HG03025 (cell line): ENCODE measurements around the gene SUV39H1.
"Not testable (repeated sequence)": the region's sequence is repeated elsewhere in the genome, so short reads cannot be mapped to it uniquely, and the experiment has no call there.

Experiments used
- ATAC-seq: cut with Tn5 transposase; IDR thresholded peaks from one replicate; pipeline ENCODE4 v1.9.1; 2021; ENCODE audit warnings: mild to moderate bottlenecking, moderate library complexity; ENCODE audit not compliant: unreplicated experiment, low FRiP score

Gene SUV39H1

GRCh38 chrX:48696301-48696908, at the start of gene SUV39H1:
Gene SUV39H1 (plus strand): TSS chrX:48696734. CDS start chrX:48696785, 51 bp downstream.
- ATAC-seq = peak; percentile 72

GRCh38 chrX:48648336-48648751, 48.2 kb upstream of the SUV39H1 start:
- no peak for ATAC-seq

- ATAC-seq = no peak
These were observed 47.4 kb upstream of the SUV39H1 start for GRCh38 chrX:48649102-48649501.

- ATAC-seq = not testable (repeated sequence)
These were observed 44.4 kb upstream of the SUV39H1 start for GRCh38 chrX:48652055-48652579.

GRCh38 chrX:48654746-48655145, 41.8 kb upstream of the SUV39H1 start:
- not testable (repeated sequence) for ATAC-seq

- ATAC-seq = not testable (repeated sequence)
These were observed 36.8 kb upstream of the SUV39H1 start for GRCh38 chrX:48659686-48660085.

- no peak for ATAC-seq
These were observed 33.3 kb upstream of the SUV39H1 start for GRCh38 chrX:48663241-48663640.

- no peak for ATAC-seq
These were observed 32.4 kb upstream of the SUV39H1 start for GRCh38 chrX:48664156-48664555.

- ATAC-seq = no peak
These were observed 30.5 kb upstream of the SUV39H1 start for GRCh38 chrX:48665991-48666390.

- ATAC-seq = no peak
These were observed 29.9 kb upstream of the SUV39H1 start for GRCh38 chrX:48666649-48667048.

- no peak for ATAC-seq
These were observed 29.0 kb upstream of the SUV39H1 start for GRCh38 chrX:48667509-48667908.

- not testable (repeated sequence) for ATAC-seq
These were observed 28.3 kb upstream of the SUV39H1 start for GRCh38 chrX:48668187-48668586.

GRCh38 chrX:48676106-48676892, 20.2 kb upstream of the SUV39H1 start:
- peak; percentile 81 for ATAC-seq

GRCh38 chrX:48676893-48677270, 19.7 kb upstream of the SUV39H1 start:
- peak; percentile 18 for ATAC-seq

GRCh38 chrX:48677516-48677915, 19.0 kb upstream of the SUV39H1 start:
- no peak for ATAC-seq

- ATAC-seq = not testable (repeated sequence)
These were observed 16.1 kb upstream of the SUV39H1 start for GRCh38 chrX:48680467-48680866.

- not testable (repeated sequence) for ATAC-seq
These were observed 15.6 kb upstream of the SUV39H1 start for GRCh38 chrX:48680925-48681324.

- ATAC-seq = no peak
These were observed 14.9 kb upstream of the SUV39H1 start for GRCh38 chrX:48681539-48682183.

- ATAC-seq = not testable (repeated sequence)
These were observed 13.7 kb upstream of the SUV39H1 start for GRCh38 chrX:48682795-48683194.

GRCh38 chrX:48683411-48683982, 13.0 kb upstream of the SUV39H1 start, which contains the start of gene WAS:
Gene WAS (plus strand): TSS chrX:48683799. CDS start chrX:48683854, 55 bp downstream.
- ATAC-seq = no peak

GRCh38 chrX:48684134-48684533, 12.4 kb upstream of the SUV39H1 start:
- ATAC-seq = no peak
